ENCODE results near the gene CDKN2AIPNL.

The CDKN2AIPNL gene

GRCh38 chr5:134432677-134433359, 21.1 kb upstream of the CDKN2AIPNL start:
- H4K8ac ChIP-seq (ENCODE audit: low read depth, low read length) = no peak overlapping the region
- H3K14ac ChIP-seq (ENCODE audit: low read length) = no peak overlapping the region
- H3K36me3 ChIP-seq (ENCODE audit: control insufficient read depth in 1 of 2, insufficient read depth in 2 of 2, low read length in 2 of 2) = no peaks in the 10 kb centered on the region
- no peak overlapping the region for H3K4me2 ChIP-seq (ENCODE audit: low read length)
- no peak overlapping the region for H2AFZ ChIP-seq (ENCODE audit: insufficient read depth, low read length, poor library complexity)
- H3K23ac ChIP-seq (ENCODE audit: low read length) = no peak overlapping the region
- H3K9ac ChIP-seq (ENCODE audit: low read length) = no peak overlapping the region
- no peak overlapping the region for H4K91ac ChIP-seq (ENCODE audit: low read depth, low read length)
- H3K27me3 ChIP-seq (ENCODE audit: insufficient read depth, low read length) = no peaks in the 10 kb centered on the region
- WGBS (ENCODE audit: extremely low coverage, insufficient coverage, insufficient read length) = no CpG with 5 or more reads among the region's 14 CpGs
- no peak overlapping the region for H3K18ac ChIP-seq (ENCODE audit: low read length)
- no peak overlapping the region for H2AK5ac ChIP-seq (ENCODE audit: low read length)
- H4K12ac ChIP-seq (ENCODE audit: low read depth, low read length) = no peak overlapping the region
- H3K79me2 ChIP-seq (ENCODE audit: control insufficient read depth, insufficient read depth, low read length, poor library complexity) = no peaks in the 10 kb centered on the region
- no peak overlapping the region for H3K4ac ChIP-seq (ENCODE audit: low read depth, low read length)
- H3K4me3 ChIP-seq (ENCODE audit: low read depth, low read length) = no peak overlapping the region
- no peak overlapping the region for H2BK120ac ChIP-seq (ENCODE audit: insufficient read depth, low read length, poor library complexity)
- no peaks in the 10 kb centered on the region for H3K79me1 ChIP-seq (ENCODE audit: low read length)
- no peak overlapping the region for H3K27ac ChIP-seq (ENCODE audit: low read depth, low read length)
- DNase-seq = no peak
- H2BK5ac ChIP-seq (ENCODE audit: low read depth, low read length, poor library complexity) = no peak overlapping the region
- peaks cover 0 to 4% of the 10 kb centered on the region in 2 experiments for H3K4me1 ChIP-seq (ENCODE audit: control insufficient read depth in 1 of 2, insufficient read depth in 2 of 2, low read length in 2 of 2)
- no peak overlapping the region for H2BK12ac ChIP-seq (ENCODE audit: low read length)
- no peaks in the 10 kb centered on the region for H3K9me3 ChIP-seq (ENCODE audit: insufficient read depth, low read depth, low read length)

GRCh38 chr5:134432174-134432573, 20.5 kb upstream of the CDKN2AIPNL start:
- H2AK5ac ChIP-seq (ENCODE audit: low read length) = no peak overlapping the region
- H2AFZ ChIP-seq (ENCODE audit: insufficient read depth, low read length, poor library complexity) = no peak overlapping the region
- no peak overlapping the region for H3K27ac ChIP-seq (ENCODE audit: low read depth, low read length)
- no peaks in the 10 kb centered on the region for H3K27me3 ChIP-seq (ENCODE audit: insufficient read depth, low read length)
- no peak overlapping the region for H2BK12ac ChIP-seq (ENCODE audit: low read length)
- no peak overlapping the region for H3K4me2 ChIP-seq (ENCODE audit: low read length)
- no peak overlapping the region for H4K12ac ChIP-seq (ENCODE audit: low read depth, low read length)
- no peak overlapping the region for H4K8ac ChIP-seq (ENCODE audit: low read depth, low read length)
- H2BK120ac ChIP-seq (ENCODE audit: insufficient read depth, low read length, poor library complexity) = no peak overlapping the region
- H3K4me3 ChIP-seq (ENCODE audit: low read depth, low read length) = no peak overlapping the region
- H3K9me3 ChIP-seq (ENCODE audit: insufficient read depth, low read depth, low read length) = no peaks in the 10 kb centered on the region
- H3K23ac ChIP-seq (ENCODE audit: low read length) = no peak overlapping the region
- no peak overlapping the region for H3K4ac ChIP-seq (ENCODE audit: low read depth, low read length)
- H4K91ac ChIP-seq (ENCODE audit: low read depth, low read length) = no peak overlapping the region
- H3K18ac ChIP-seq (ENCODE audit: low read length) = no peak overlapping the region
- no peak for DNase-seq
- H3K79me2 ChIP-seq (ENCODE audit: control insufficient read depth, insufficient read depth, low read length, poor library complexity) = no peaks in the 10 kb centered on the region
- no peaks in the 10 kb centered on the region for H3K79me1 ChIP-seq (ENCODE audit: low read length)
- no peaks in the 10 kb centered on the region for H3K36me3 ChIP-seq (ENCODE audit: control insufficient read depth in 1 of 2, insufficient read depth in 2 of 2, low read length in 2 of 2)
- WGBS (ENCODE audit: extremely low coverage, insufficient coverage, insufficient read length) = no CpG with 5 or more reads among the region's 4 CpGs
- no peak overlapping the region for H3K14ac ChIP-seq (ENCODE audit: low read length)
- H2BK5ac ChIP-seq (ENCODE audit: low read depth, low read length, poor library complexity) = no peak overlapping the region
- no peak overlapping the region for H3K9ac ChIP-seq (ENCODE audit: low read length)
- peaks cover 0 to 4% of the 10 kb centered on the region in 2 experiments for H3K4me1 ChIP-seq (ENCODE audit: control insufficient read depth in 1 of 2, insufficient read depth in 2 of 2, low read length in 2 of 2)

- Histone ChIP-seq H2AFZ (ENCODE audit: insufficient read depth, low read length, poor library complexity) (no peak overlapping the region), H3K27me3 (ENCODE audit: insufficient read depth, low read length) (no peaks in the 10 kb centered on the region), H3K4ac (ENCODE audit: low read depth, low read length) (no peak overlapping the region), H2BK12ac (ENCODE audit: low read length) (no peak overlapping the region), H3K23ac (ENCODE audit: low read length) (no peak overlapping the region), H2BK5ac (ENCODE audit: low read depth, low read length, poor library complexity) (no peak overlapping the region), H2AK5ac (ENCODE audit: low read length) (no peak overlapping the region), H3K18ac (ENCODE audit: low read length) (no peak overlapping the region), H3K36me3 (ENCODE audit: control insufficient read depth in 1 of 2, insufficient read depth in 2 of 2, low read length in 2 of 2) (no peaks in the 10 kb centered on the region), H4K91ac (ENCODE audit: low read depth, low read length) (no peak overlapping the region), H3K79me1 (ENCODE audit: low read length) (no peaks in the 10 kb centered on the region), H3K9me3 (ENCODE audit: insufficient read depth, low read depth, low read length) (no peaks in the 10 kb centered on the region), H3K4me1 (ENCODE audit: control insufficient read depth in 1 of 2, insufficient read depth in 2 of 2, low read length in 2 of 2) (no peaks in the 10 kb centered on the region), H2BK120ac (ENCODE audit: insufficient read depth, low read length, poor library complexity) (no peak overlapping the region), H3K4me2 (ENCODE audit: low read length) (no peak overlapping the region), H3K79me2 (ENCODE audit: control insufficient read depth, insufficient read depth, low read length, poor library complexity) (no peaks in the 10 kb centered on the region), H4K12ac (ENCODE audit: low read depth, low read length) (no peak overlapping the region), H3K14ac (ENCODE audit: low read length) (no peak overlapping the region), H3K9ac (ENCODE audit: low read length) (no peak overlapping the region), H3K4me3 (ENCODE audit: low read depth, low read length) (no peak overlapping the region), H3K27ac (ENCODE audit: low read depth, low read length) (no peak overlapping the region), H4K8ac (ENCODE audit: low read depth, low read length) (no peak overlapping the region)
- DNase-seq = no peak
- no CpG with 5 or more reads among the region's 5 CpGs for WGBS (ENCODE audit: extremely low coverage, insufficient coverage, insufficient read length)
These were observed 18.4 kb upstream of the CDKN2AIPNL start for GRCh38 chr5:134430001-134430569.

- DNase-seq = no peak
- Histone ChIP-seq H3K79me1 (ENCODE audit: low read length) (no peaks in the 10 kb centered on the region), H3K9me3 (ENCODE audit: insufficient read depth, low read depth, low read length) (no peaks in the 10 kb centered on the region), H3K27me3 (ENCODE audit: insufficient read depth, low read length) (no peaks in the 10 kb centered on the region), H4K8ac (ENCODE audit: low read depth, low read length) (no peak overlapping the region), H2AK5ac (ENCODE audit: low read length) (no peak overlapping the region), H2BK12ac (ENCODE audit: low read length) (no peak overlapping the region), H3K4me1 (ENCODE audit: control insufficient read depth in 1 of 2, insufficient read depth in 2 of 2, low read length in 2 of 2) (peaks cover 2 to 5% of the 10 kb centered on the region in 2 experiments), H3K18ac (ENCODE audit: low read length) (no peak overlapping the region), H2AFZ (ENCODE audit: insufficient read depth, low read length, poor library complexity) (no peak overlapping the region), H3K36me3 (ENCODE audit: control insufficient read depth in 1 of 2, insufficient read depth in 2 of 2, low read length in 2 of 2) (no peaks in the 10 kb centered on the region), H3K4me2 (ENCODE audit: low read length) (no peak overlapping the region), H4K91ac (ENCODE audit: low read depth, low read length) (no peak overlapping the region), H3K14ac (ENCODE audit: low read length) (no peak overlapping the region), H3K79me2 (ENCODE audit: control insufficient read depth, insufficient read depth, low read length, poor library complexity) (no peaks in the 10 kb centered on the region), H3K4me3 (ENCODE audit: low read depth, low read length) (no peak overlapping the region), H3K23ac (ENCODE audit: low read length) (no peak overlapping the region), H2BK5ac (ENCODE audit: low read depth, low read length, poor library complexity) (no peak overlapping the region), H3K4ac (ENCODE audit: low read depth, low read length) (no peak overlapping the region), H3K27ac (ENCODE audit: low read depth, low read length) (no peak overlapping the region), H3K9ac (ENCODE audit: low read length) (no peak overlapping the region), H2BK120ac (ENCODE audit: insufficient read depth, low read length, poor library complexity) (no peak overlapping the region), H4K12ac (ENCODE audit: low read depth, low read length) (no peak overlapping the region)
- WGBS (ENCODE audit: extremely low coverage, insufficient coverage, insufficient read length) = no CpG with 5 or more reads among the region's 9 CpGs
These were observed 15.9 kb upstream of the CDKN2AIPNL start for GRCh38 chr5:134427540-134428041.

All from trophoblast cell (in vitro differentiated cells and primary cell).